HepG2 (cell line): ENCODE measurements around the gene SLC22A14. TPM values are rescaled to one million over a fixed set of nuclear protein-coding genes. Genes with fewer than 3 reads are reported as not detected.

Experiments used
- ATAC-seq: fragments of 200-7000 bp; cut with Tn5 transposase; 3 replicates; pipeline ENCODE4 v1.9.1; 2020; ENCODE audit warnings: mild to moderate bottlenecking, moderate library complexity
- BruUV-seq: library from RNA; stranded (reverse); fragments of 400-500 nt; replicated peaks from 2 replicates; lab custom pipeline; 2021; lab: Mats Ljungman, UMichigan
- CTCF ChIA-PET: fragments of 300-600 bp; formaldehyde crosslinking; extraction: SDS; loops from one replicate; lab custom pipeline; 2021; ENCODE audit warnings: low total read pairs, inconsistent platforms, low intra/inter-chr PET ratio; lab: Yijun Ruan, JAX
- POLR2A ChIA-PET: fragments of 350-600 bp; sonication (Branson Sonifier 250); formaldehyde crosslinking; loops from one replicate; lab custom pipeline; 2020; ENCODE audit warnings: antibody characterized with exemption, inconsistent platforms; lab: Yijun Ruan, JAX
- DNase-seq: peaks from one replicate; pipeline ENCODE4 v3.0.0-alpha.2; 2015; ENCODE audit warnings: low spot score
- FAIRE-seq: peaks from 3 replicates; lab custom pipeline; 2011; peaks lifted over from hg19 to GRCh38; lab: Jason Lieb, UNC
- H2AFZ ChIP-seq: one replicate; pipeline ENCODE4 v1.6.1; 2011; ENCODE audit warnings: low read length, inconsistent platforms
- H3K27ac ChIP-seq: fragments of 300-600 bp; 3 replicates; pipeline ENCODE4 v1.8.0; 2011; ENCODE audit warnings: mixed run types, mild to moderate bottlenecking, mixed read lengths, low read length, inconsistent platforms; ENCODE audit not compliant: insufficient read depth; ENCODE audit errors: extremely low read length
- H3K27me3 ChIP-seq, 2 experiments: fragments of 200-600 bp in 1 of 2; 2 replicates in 1 of 2; 3 replicates in 1 of 2; pipeline versions ENCODE4 v1.6.0 to v1.8.0; 2011; ENCODE audit warnings: low read length in 2 of 2, mild to moderate bottlenecking in 2 of 2, moderate library complexity in 2 of 2, inconsistent platforms in 1 of 2; ENCODE audit not compliant: insufficient read depth in 2 of 2, control insufficient read depth in 1 of 2
- H3K36me3 ChIP-seq, 2 experiments: fragments of 200-600 bp in 1 of 2; replicated peaks in 1 of 2; 2 replicates in 1 of 2; 3 replicates in 1 of 2; pipeline versions ENCODE4 v1.5.1 to v1.8.0; 2011; ENCODE audit warnings: low read length in 2 of 2, inconsistent platforms in 1 of 2; ENCODE audit not compliant: insufficient read depth in 2 of 2, control insufficient read depth in 1 of 2
- H3K4me1 ChIP-seq: 2 replicates; pipeline ENCODE4 v1.5.1; 2012; ENCODE audit warnings: low read length, inconsistent platforms; ENCODE audit not compliant: insufficient read depth
- H3K4me2 ChIP-seq: 2 replicates; pipeline ENCODE4 v1.6.0; 2011; ENCODE audit warnings: low read depth, low read length, inconsistent platforms
- H3K4me3 ChIP-seq, 3 experiments: fragments of 200-600 bp in 1 of 3; sonication (generic), shearing (Covaris generic) in 1 of 3; replicated peaks in 1 of 3; 2 replicates each; pipeline ENCODE4 v1.5.1; 2011 to 2016; ENCODE audit warnings: low read length in 3 of 3, inconsistent platforms in 2 of 3, low read depth in 2 of 3, mild to moderate bottlenecking in 2 of 3, control low read depth in 1 of 3, mixed read lengths in 1 of 3; ENCODE audit not compliant: insufficient read depth in 1 of 3
- H3K79me2 ChIP-seq: one replicate; pipeline ENCODE4 v1.6.1; 2011; ENCODE audit warnings: low read length, inconsistent platforms; ENCODE audit not compliant: insufficient read depth
- H3K9ac ChIP-seq: 2 replicates; pipeline ENCODE4 v1.6.0; 2011; ENCODE audit warnings: mild to moderate bottlenecking, low read depth, low read length, inconsistent platforms; ENCODE audit not compliant: insufficient read depth
- H3K9me3 ChIP-seq: 2 replicates; pipeline ENCODE4 v1.5.1; 2012; ENCODE audit warnings: mild to moderate bottlenecking, low read length
- H4K20me1 ChIP-seq: 2 replicates; pipeline ENCODE4 v1.6.0; 2011; ENCODE audit warnings: inconsistent platforms, mild to moderate bottlenecking, low read length, moderate library complexity; ENCODE audit not compliant: insufficient read depth
- GFI1 ChIP-seq: sonication (generic); formaldehyde crosslinking; IDR thresholded peaks from 2 replicates; pipeline ENCODE4 v1.5.0; 2020; ENCODE audit warnings: missing genetic modification reagents, mild to moderate bottlenecking, borderline replicate concordance
- WGBS: methylation state at CpG from one replicate; pipeline ENCODE4 v1.1.6; 2017; ENCODE audit warnings: low lambda C conversion rate; 5-methylcytosine and 5-hydroxymethylcytosine counted together
- in situ Hi-C: cut with HindIII; loops from 2 replicates; pipeline ENCODE4 v1.10.0; 2017; ENCODE audit warnings: low pct_unique_long_range_greater_than_20kb; ENCODE audit not compliant: extremely low pct_ligation_motif_present
- intact Hi-C: fragments of 100-400 bp; cut with micrococcal nuclease; formaldehyde crosslinking; loops from one replicate; pipeline ENCODE4 v1.10.0; 2022; ENCODE audit not compliant: unreplicated experiment
- polyA plus RNA-seq, 8 experiments: library from polyadenylated mRNA; depleted of rRNA in 3 of 8; stranded (reverse) in 7 of 8; unstranded in 1 of 8; fragments of >200 nt; fragmentation: Illumina TruSeq in 4 of 8; extraction: Trizol in 4 of 8; gene quantifications; 2 replicates each; pipeline versions ENCODE4 v1.2.1 to v1.2.3, GENCODE V29; 2011 to 2016; ENCODE audit warnings: low read depth in 4 of 8, missing spikeins in 1 of 8, mixed read lengths in 1 of 8; ENCODE audit not compliant: insufficient read depth in 1 of 8
- total RNA-seq, 5 experiments: library from RNA; depleted of rRNA; stranded (reverse); fragments of >200 nt; fragmentation: Illumina TruSeq; extraction: Trizol; gene quantifications; 2 replicates each; pipeline ENCODE4 v1.2.3, GENCODE V29; 2016; ENCODE audit warnings: low read depth in 1 of 5
- TF ChIP-seq, protein P1 (sequence below): sonication (generic); formaldehyde crosslinking; IDR thresholded peaks from 2 replicates; pipeline ENCODE4 v1.5.1; 2020; ENCODE audit warnings: mild to moderate bottlenecking, missing genetic modification reagents, borderline replicate concordance
- TF ChIP-seq, protein P2 (sequence below): IDR thresholded peaks from 2 replicates; pipeline ENCODE4 v1.6.1; 2012; ENCODE audit warnings: low read length, improper control_type of control experiment

SLC22A14 gene
- total and polyA plus RNA-seq, 2 of the 13 experiments (the other 11 are each of a cell fraction or from before 2014, with no cell fraction given), result 0.03 TPM; not detected in 1

DNA sequence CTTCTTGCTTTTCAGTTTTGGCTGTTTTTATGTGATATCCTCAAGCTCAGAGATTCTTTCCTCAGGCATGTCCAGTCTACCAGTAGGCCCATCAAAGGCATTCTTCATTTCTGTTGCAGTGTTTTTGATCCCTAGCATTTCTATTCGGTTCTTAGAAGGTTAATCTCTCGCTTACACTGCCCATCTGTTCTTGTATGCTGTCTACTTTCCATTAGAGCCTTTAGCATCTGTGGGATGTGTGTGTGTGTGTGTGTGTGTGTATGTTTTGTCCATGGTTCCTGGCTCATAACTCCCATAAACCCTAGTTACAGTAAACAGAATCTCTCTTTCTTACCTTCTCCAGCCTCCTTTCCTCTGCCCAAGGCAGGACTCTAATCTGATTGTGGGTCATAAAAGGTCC lies 21.6 kb upstream of the SLC22A14 start (continued):
- TF ChIP-seq, protein P1, sequence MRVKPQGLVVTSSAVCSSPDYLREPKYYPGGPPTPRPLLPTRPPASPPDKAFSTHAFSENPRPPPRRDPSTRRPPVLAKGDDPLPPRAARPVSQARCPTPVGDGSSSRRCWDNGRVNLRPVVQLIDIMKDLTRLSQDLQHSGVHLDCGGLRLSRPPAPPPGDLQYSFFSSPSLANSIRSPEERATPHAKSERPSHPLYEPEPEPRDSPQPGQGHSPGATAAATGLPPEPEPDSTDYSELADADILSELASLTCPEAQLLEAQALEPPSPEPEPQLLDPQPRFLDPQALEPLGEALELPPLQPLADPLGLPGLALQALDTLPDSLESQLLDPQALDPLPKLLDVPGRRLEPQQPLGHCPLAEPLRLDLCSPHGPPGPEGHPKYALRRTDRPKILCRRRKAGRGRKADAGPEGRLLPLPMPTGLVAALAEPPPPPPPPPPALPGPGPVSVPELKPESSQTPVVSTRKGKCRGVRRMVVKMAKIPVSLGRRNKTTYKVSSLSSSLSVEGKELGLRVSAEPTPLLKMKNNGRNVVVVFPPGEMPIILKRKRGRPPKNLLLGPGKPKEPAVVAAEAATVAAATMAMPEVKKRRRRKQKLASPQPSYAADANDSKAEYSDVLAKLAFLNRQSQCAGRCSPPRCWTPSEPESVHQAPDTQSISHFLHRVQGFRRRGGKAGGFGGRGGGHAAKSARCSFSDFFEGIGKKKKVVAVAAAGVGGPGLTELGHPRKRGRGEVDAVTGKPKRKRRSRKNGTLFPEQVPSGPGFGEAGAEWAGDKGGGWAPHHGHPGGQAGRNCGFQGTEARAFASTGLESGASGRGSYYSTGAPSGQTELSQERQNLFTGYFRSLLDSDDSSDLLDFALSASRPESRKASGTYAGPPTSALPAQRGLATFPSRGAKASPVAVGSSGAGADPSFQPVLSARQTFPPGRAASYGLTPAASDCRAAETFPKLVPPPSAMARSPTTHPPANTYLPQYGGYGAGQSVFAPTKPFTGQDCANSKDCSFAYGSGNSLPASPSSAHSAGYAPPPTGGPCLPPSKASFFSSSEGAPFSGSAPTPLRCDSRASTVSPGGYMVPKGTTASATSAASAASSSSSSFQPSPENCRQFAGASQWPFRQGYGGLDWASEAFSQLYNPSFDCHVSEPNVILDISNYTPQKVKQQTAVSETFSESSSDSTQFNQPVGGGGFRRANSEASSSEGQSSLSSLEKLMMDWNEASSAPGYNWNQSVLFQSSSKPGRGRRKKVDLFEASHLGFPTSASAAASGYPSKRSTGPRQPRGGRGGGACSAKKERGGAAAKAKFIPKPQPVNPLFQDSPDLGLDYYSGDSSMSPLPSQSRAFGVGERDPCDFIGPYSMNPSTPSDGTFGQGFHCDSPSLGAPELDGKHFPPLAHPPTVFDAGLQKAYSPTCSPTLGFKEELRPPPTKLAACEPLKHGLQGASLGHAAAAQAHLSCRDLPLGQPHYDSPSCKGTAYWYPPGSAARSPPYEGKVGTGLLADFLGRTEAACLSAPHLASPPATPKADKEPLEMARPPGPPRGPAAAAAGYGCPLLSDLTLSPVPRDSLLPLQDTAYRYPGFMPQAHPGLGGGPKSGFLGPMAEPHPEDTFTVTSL (CRISPR knock-in tag), result no peak

DNA sequence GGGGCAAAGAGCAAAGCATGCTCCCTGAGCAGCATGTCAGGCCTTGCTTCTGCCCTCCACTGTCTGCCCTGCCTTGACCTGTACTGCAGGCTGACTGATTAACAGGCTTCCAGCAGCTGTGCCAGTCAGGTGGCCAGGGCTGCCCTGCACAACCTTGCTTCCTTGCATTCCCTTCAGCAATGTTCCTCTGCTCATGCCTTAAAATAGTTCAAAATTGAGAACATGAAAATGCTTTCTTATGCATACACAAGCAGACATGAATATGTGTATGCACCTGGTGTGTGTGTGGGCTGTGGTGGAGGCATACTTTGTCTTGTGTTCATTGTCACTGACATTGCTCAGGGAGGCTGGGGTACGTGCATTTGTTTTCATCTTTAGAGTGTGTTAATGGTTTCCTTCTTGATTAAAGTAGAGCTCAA lies 17.7 kb upstream of the SLC22A14 start:
- CTCF ChIA-PET, result no interaction called here
- BruUV-seq, result no TSS peak

More for the DNA sequence above, 17.7 kb upstream of the SLC22A14 start:
- POLR2A ChIA-PET, result no interaction called here
- Histone ChIP-seq H3K36me3 (no peaks in the 10 kb centered on the region), H2AFZ (no peak overlapping the region), H3K79me2 (no peaks in the 10 kb centered on the region), H4K20me1 (no peaks in the 10 kb centered on the region), H3K4me3 (no peak overlapping the region), H3K27ac (no peak overlapping the region), H3K9me3 (no peaks in the 10 kb centered on the region), H3K4me1 (peaks cover 14% of the 10 kb centered on the region), H3K27me3 (no peaks in the 10 kb centered on the region), H3K4me2 (no peak overlapping the region), H3K9ac (no peak overlapping the region)
- in situ Hi-C loops, result no loop called here
- intact Hi-C loops, result no loop called here
- TF ChIP-seq, protein P2, sequence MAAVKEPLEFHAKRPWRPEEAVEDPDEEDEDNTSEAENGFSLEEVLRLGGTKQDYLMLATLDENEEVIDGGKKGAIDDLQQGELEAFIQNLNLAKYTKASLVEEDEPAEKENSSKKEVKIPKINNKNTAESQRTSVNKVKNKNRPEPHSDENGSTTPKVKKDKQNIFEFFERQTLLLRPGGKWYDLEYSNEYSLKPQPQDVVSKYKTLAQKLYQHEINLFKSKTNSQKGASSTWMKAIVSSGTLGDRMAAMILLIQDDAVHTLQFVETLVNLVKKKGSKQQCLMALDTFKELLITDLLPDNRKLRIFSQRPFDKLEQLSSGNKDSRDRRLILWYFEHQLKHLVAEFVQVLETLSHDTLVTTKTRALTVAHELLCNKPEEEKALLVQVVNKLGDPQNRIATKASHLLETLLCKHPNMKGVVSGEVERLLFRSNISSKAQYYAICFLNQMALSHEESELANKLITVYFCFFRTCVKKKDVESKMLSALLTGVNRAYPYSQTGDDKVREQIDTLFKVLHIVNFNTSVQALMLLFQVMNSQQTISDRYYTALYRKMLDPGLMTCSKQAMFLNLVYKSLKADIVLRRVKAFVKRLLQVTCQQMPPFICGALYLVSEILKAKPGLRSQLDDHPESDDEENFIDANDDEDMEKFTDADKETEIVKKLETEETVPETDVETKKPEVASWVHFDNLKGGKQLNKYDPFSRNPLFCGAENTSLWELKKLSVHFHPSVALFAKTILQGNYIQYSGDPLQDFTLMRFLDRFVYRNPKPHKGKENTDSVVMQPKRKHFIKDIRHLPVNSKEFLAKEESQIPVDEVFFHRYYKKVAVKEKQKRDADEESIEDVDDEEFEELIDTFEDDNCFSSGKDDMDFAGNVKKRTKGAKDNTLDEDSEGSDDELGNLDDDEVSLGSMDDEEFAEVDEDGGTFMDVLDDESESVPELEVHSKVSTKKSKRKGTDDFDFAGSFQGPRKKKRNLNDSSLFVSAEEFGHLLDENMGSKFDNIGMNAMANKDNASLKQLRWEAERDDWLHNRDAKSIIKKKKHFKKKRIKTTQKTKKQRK, result no peak
- no peak for TF ChIP-seq GFI1 (CRISPR knock-in tag)
- FAIRE-seq, result no peak
- DNase-seq, result no peak
- ATAC-seq, result peak; percentile 80
- no CpG with 5 or more reads among the region's 1 CpG for WGBS
